ENCODE measurements around the gene TSEN2.

DNA sequence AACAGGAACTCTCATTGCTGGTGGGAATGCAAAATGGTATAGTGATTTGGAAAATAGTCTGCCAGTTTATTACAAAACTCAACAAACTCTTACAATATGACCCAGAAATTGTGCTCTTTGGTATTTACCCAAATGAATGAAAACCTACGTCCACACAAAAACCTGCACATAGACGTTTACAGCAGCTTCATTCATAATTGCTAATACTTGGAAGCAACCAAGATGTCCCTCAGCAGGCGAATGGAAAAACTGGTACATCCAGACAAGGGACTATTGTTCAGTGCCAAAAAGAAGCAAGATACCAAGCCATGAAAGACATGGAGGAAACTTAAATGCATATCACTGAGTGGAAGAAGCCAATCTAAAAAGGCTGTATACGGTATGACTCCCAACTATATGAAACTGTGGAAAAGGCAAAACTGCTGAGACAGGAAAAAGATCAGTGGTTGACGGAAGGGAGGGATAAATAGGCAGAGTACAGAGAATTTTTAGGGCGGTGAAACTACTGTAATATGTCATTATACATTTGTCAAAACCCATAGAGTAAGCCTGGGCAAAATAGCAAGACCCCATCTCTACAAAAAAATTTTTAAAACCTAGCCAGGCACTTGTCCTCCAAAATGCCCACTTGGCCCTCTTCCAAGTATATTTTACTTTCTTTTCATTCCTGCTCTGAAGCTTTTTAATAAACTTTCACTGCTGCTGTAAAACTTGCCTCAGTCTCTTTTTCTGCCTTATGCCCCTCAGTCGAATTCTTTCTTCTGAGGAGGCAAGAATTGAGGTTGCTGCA lies 65.9 kb downstream of the TSEN2 start:
- TF ChIP-seq, protein P1, sequence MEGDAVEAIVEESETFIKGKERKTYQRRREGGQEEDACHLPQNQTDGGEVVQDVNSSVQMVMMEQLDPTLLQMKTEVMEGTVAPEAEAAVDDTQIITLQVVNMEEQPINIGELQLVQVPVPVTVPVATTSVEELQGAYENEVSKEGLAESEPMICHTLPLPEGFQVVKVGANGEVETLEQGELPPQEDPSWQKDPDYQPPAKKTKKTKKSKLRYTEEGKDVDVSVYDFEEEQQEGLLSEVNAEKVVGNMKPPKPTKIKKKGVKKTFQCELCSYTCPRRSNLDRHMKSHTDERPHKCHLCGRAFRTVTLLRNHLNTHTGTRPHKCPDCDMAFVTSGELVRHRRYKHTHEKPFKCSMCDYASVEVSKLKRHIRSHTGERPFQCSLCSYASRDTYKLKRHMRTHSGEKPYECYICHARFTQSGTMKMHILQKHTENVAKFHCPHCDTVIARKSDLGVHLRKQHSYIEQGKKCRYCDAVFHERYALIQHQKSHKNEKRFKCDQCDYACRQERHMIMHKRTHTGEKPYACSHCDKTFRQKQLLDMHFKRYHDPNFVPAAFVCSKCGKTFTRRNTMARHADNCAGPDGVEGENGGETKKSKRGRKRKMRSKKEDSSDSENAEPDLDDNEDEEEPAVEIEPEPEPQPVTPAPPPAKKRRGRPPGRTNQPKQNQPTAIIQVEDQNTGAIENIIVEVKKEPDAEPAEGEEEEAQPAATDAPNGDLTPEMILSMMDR (IDR thresholded peaks at IDR 0.05): no peak
- no peak for TF ChIP-seq EP300 (IDR thresholded peaks at IDR 0.05)
